Dermis microvascular lymphatic vessel endothelial cell (primary cell): ENCODE data around the gene CYBRD1. TPM values are rescaled to one million over a fixed set of nuclear protein-coding genes. Genes with fewer than 3 reads are reported as not detected.
"Not testable (repeated sequence)": the region's sequence is repeated elsewhere in the genome, so short reads cannot be mapped to it uniquely, and the experiment has no call there.

Source experiments
- DNase-seq, 2 donors: peaks; one replicate each; pipeline versions ENCODE4 v3.0.0 to v3.0.0-alpha.2; 2010; ENCODE audit warnings: low read depth in 2 of 2
- total RNA-seq: library from RNA; depleted of rRNA; stranded (reverse); fragments of >200 nt; gene quantifications from 2 replicates; pipeline ENCODE4 v1.2.1, GENCODE V29; 2014

CYBRD1 gene
- total RNA-seq, 1 donor from 2014 or later = 9.6 TPM

- DNase-seq = no peak
These were observed 6.5 kb upstream of the CYBRD1 start for GRCh38 chr2:171515672-171516298.

GRCh38 chr2:171516793-171517192 is 5.5 kb upstream of the CYBRD1 start:
- no peak for DNase-seq

GRCh38 chr2:171520471-171520870 is 1.8 kb upstream of the CYBRD1 start:
- DNase-seq = no peak

- no peak for DNase-seq
These were observed 768 bp upstream of the CYBRD1 start for GRCh38 chr2:171521361-171522051.

GRCh38 chr2:171522788-171523087 is 464 bp downstream of the CYBRD1 start:
- no peak for DNase-seq

GRCh38 chr2:171523088-171524017 is 1.1 kb downstream of the CYBRD1 start:
- DNase-seq = peak in 1 of 2 donors; percentile 91

GRCh38 chr2:171524018-171524401 is 1.7 kb downstream of the CYBRD1 start:
- peak in 1 of 2 donors; percentile 16 for DNase-seq

GRCh38 chr2:171529914-171530313 is 7.6 kb downstream of the CYBRD1 start:
- no peak for DNase-seq

- DNase-seq = no peak
These were observed 8.1 kb downstream of the CYBRD1 start for GRCh38 chr2:171530378-171530777.

- DNase-seq = not testable (repeated sequence)
These were observed 8.6 kb downstream of the CYBRD1 start for GRCh38 chr2:171530859-171531258.

- DNase-seq = peak in 1 of 2 donors; percentile 71
These were observed 9.0 kb downstream of the CYBRD1 start for GRCh38 chr2:171531291-171531690.

- no peak for DNase-seq
These were observed 9.7 kb downstream of the CYBRD1 start for GRCh38 chr2:171531836-171532450.

- no peak for DNase-seq
These were observed 11.1 kb downstream of the CYBRD1 start for GRCh38 chr2:171533331-171533730.

GRCh38 chr2:171535528-171535927 is 13.3 kb downstream of the CYBRD1 start:
- DNase-seq = not testable (repeated sequence)

- DNase-seq = no peak
These were observed 18.2 kb downstream of the CYBRD1 start for GRCh38 chr2:171540437-171540836.

GRCh38 chr2:171541202-171541887 is 19.1 kb downstream of the CYBRD1 start:
- DNase-seq = no peak

GRCh38 chr2:171545086-171545485 is 22.8 kb downstream of the CYBRD1 start:
- peak in 1 of 2 donors; percentile 64 for DNase-seq

- DNase-seq = no peak
These were observed 25.0 kb downstream of the CYBRD1 start for GRCh38 chr2:171547256-171547655.

- no peak for DNase-seq
These were observed 25.4 kb downstream of the CYBRD1 start for GRCh38 chr2:171547720-171548119.

GRCh38 chr2:171550613-171551012 is 28.3 kb downstream of the CYBRD1 start:
- DNase-seq = no peak

GRCh38 chr2:171551836-171552235 is 29.6 kb downstream of the CYBRD1 start:
- DNase-seq = no peak
